H1 (cell line): ENCODE measurements around the gene SECISBP2L.
A peak's percentile ranks its signal among the peaks of the same experiment; 100 is the strongest.

ENCODE experiments used
- EZH2 ChIP-seq: fragments of 200-600 bp; sonication (generic); IDR thresholded peaks from 2 replicates; pipeline ENCODE4 v1.7.1; 2012; ENCODE audit warnings: low read depth, mild to moderate bottlenecking, moderate library complexity, low read length, inconsistent platforms; ENCODE audit not compliant: severe bottlenecking
- NRF1 ChIP-seq: IDR thresholded peaks from 2 replicates; pipeline ENCODE4 v1.6.1; 2011; ENCODE audit warnings: mild to moderate bottlenecking, low read depth, low read length, improper control_type of control experiment
- POLR2AphosphoS5 ChIP-seq: IDR thresholded peaks from 2 replicates; pipeline ENCODE4 v1.6.1; 2011; ENCODE audit warnings: low read depth, low read length
- TF ChIP-seq, protein P1 (sequence below), 3 experiments: IDR thresholded peaks; 1 replicate in 2 of 3; 2 replicates in 1 of 3; pipeline versions ENCODE4 v1.5.1 to v1.6.1; 2011; ENCODE audit warnings: low read length in 3 of 3, mild to moderate bottlenecking in 3 of 3, inconsistent platforms in 2 of 3, low read depth in 1 of 3, moderate library complexity in 1 of 3; ENCODE audit not compliant: insufficient read depth in 1 of 3; ENCODE audit errors: control extremely low read depth in 1 of 3

DNA sequence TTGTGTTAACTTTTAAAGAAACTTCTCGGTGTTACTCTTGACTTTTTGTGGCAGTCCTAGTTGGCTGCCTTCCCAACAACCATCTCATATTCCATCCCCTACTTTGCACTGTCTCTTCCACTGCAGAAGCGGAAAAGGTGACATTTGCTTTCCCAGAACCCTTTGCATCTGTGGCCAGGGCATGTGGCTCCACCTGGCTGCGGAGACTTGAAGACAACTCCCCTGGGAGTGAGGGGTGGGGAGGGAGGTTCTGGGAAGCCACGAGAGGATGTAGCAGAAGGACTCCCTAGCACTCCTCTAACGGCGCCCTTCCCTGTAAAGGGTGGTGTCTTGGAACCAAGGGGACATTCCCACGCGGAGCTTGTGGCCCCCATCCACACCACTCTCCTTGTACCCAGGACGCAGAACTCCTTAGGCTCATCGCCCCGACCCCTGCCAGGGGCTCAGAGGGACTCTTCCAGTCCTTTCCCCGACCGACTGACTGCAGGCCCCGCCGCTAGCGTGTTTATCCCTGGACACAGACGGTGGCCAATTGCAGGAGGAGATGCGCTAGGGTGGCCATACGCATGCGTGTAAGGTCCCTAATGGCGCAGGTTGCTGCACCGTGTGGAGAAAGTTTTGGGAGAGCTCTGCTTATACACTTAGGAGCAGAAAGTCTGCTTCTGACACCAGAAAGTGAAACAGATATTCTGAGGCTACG lies 33.2 kb upstream of the SECISBP2L start:
- TF ChIP-seq EZH2 (no peak), POLR2AphosphoS5 (no peak), NRF1 (no peak)
- TF ChIP-seq, protein P1, sequence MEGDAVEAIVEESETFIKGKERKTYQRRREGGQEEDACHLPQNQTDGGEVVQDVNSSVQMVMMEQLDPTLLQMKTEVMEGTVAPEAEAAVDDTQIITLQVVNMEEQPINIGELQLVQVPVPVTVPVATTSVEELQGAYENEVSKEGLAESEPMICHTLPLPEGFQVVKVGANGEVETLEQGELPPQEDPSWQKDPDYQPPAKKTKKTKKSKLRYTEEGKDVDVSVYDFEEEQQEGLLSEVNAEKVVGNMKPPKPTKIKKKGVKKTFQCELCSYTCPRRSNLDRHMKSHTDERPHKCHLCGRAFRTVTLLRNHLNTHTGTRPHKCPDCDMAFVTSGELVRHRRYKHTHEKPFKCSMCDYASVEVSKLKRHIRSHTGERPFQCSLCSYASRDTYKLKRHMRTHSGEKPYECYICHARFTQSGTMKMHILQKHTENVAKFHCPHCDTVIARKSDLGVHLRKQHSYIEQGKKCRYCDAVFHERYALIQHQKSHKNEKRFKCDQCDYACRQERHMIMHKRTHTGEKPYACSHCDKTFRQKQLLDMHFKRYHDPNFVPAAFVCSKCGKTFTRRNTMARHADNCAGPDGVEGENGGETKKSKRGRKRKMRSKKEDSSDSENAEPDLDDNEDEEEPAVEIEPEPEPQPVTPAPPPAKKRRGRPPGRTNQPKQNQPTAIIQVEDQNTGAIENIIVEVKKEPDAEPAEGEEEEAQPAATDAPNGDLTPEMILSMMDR (IDR thresholded peaks at IDR 0.05; ENCODE audit: control extremely low read depth in 1 of 3, insufficient read depth in 1 of 3, low read depth in 1 of 3, low read length in 3 of 3): peak; percentile 2 to 43 (median 37); a peak in 3 of 4 replicates
